HL-60 (cell line): Measurements from ENCODE around the gene DAAM1.

Experiments
- GABPA ChIP-seq: IDR thresholded peaks from 2 replicates; pipeline ENCODE4 v1.6.1; 2012; ENCODE audit warnings: low read depth
- POLR2AphosphoS5 ChIP-seq: IDR thresholded peaks from 2 replicates; pipeline ENCODE4 v1.6.1; 2012; ENCODE audit warnings: low read depth
- TF ChIP-seq, protein P1 (sequence below): IDR thresholded peaks from one replicate; pipeline ENCODE4 v1.5.1; 2011; ENCODE audit warnings: low read length, control low read depth, inconsistent platforms; ENCODE audit not compliant: insufficient read depth

DNA sequence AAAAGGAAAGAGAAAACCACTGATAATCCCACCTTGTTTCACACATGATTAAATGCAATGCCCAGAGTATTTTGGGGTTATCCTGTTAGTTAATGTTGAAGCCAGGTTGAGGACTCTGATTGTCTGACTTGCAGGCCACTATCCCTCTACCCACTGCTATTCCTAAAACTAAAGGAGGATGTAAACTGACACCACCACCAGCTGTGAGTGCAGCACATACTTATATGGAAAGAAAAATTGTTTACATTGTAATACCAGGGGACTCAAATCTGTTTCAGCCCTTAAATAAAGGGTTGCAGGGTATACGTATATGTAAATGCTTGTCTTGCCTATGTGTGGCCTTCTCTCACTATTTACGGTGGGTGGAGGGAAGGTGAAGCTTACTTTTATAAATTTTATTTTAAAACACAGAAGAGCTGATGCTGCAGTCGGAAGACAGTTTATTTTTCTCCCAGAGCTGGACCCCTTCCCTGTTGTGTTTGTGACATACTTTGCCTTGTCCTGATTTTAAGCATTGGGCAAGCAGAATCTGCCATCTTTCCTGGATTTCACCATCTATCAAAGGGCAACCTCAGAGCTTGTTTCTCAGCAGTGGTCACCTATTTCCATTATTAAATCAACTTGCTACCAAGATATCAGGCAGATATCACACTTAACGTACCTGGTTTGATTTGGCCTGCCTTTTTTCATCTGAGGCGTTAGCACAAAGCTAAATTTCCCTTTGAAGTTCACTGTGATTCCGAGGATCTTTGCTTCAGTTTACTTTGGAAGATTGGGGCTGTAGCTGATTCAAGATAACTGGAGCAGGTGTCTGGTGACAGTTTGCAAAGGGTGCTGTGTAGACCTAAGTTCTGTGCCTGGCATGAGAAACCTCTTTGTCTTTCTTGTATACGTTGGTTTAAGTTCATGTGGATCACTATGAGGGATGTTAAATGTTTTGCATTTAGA is 25.2 kb downstream of the DAAM1 start:
- TF ChIP-seq, protein P1, sequence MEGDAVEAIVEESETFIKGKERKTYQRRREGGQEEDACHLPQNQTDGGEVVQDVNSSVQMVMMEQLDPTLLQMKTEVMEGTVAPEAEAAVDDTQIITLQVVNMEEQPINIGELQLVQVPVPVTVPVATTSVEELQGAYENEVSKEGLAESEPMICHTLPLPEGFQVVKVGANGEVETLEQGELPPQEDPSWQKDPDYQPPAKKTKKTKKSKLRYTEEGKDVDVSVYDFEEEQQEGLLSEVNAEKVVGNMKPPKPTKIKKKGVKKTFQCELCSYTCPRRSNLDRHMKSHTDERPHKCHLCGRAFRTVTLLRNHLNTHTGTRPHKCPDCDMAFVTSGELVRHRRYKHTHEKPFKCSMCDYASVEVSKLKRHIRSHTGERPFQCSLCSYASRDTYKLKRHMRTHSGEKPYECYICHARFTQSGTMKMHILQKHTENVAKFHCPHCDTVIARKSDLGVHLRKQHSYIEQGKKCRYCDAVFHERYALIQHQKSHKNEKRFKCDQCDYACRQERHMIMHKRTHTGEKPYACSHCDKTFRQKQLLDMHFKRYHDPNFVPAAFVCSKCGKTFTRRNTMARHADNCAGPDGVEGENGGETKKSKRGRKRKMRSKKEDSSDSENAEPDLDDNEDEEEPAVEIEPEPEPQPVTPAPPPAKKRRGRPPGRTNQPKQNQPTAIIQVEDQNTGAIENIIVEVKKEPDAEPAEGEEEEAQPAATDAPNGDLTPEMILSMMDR = no peak
- TF ChIP-seq POLR2AphosphoS5 (no peak), GABPA (no peak)
